SK-N-MC (cell line): ENCODE results near the gene CLIP4.
"Not testable (repeated sequence)": the region's sequence is repeated elsewhere in the genome, so short reads cannot be mapped to it uniquely, and the experiment has no call there.

Experiments
- EZH2 ChIP-seq: fragments of 200-600 bp; sonication (generic); IDR thresholded peaks from one replicate; pipeline ENCODE4 v1.6.1; 2017; ENCODE audit warnings: antibody characterized with exemption
- FOXP2 ChIP-seq: optimal IDR thresholded peaks from 2 replicates; pipeline ENCODE3; 2011; ENCODE audit warnings: mild to moderate bottlenecking, moderate library complexity; ENCODE audit not compliant: insufficient read depth; ENCODE audit errors: extremely low read length, control extremely low read depth
- POLR2AphosphoS5 ChIP-seq: IDR thresholded peaks from 2 replicates; pipeline ENCODE4 v1.6.1; 2012; ENCODE audit warnings: mild to moderate bottlenecking, low read depth, low read length, borderline replicate concordance

DNA sequence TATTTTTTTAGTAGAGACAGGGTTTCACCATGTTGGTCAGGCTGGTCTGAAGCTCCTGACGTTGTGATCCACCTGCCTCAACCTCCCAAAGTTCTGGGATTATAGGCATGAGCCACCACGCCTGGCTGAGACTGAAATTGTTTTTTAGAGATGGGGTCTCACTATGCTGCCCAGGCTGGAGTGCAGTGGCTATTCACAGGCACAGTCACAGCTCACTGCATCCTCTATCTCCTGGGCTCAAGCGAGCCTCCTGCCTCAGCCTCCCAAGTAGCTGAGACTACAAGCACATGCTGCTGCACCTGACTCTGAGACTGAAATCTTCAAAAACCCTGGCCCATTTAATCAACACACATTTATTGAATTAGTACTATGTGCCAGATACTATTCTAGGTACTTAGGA lies 7.7 kb upstream of the CLIP4 start:
- not testable (repeated sequence) for TF ChIP-seq POLR2AphosphoS5, EZH2, FOXP2
